HG03108 (cell line): ENCODE measurements around the gene CBX5.
"Not testable (repeated sequence)": the region's sequence is repeated elsewhere in the genome, so short reads cannot be mapped to it uniquely, and the experiment has no call there.

Source experiments
- ATAC-seq: cut with Tn5 transposase; IDR thresholded peaks from one replicate; pipeline ENCODE4 v1.9.1; 2021; ENCODE audit warnings: moderate library complexity; ENCODE audit not compliant: unreplicated experiment

CBX5 gene

DNA sequence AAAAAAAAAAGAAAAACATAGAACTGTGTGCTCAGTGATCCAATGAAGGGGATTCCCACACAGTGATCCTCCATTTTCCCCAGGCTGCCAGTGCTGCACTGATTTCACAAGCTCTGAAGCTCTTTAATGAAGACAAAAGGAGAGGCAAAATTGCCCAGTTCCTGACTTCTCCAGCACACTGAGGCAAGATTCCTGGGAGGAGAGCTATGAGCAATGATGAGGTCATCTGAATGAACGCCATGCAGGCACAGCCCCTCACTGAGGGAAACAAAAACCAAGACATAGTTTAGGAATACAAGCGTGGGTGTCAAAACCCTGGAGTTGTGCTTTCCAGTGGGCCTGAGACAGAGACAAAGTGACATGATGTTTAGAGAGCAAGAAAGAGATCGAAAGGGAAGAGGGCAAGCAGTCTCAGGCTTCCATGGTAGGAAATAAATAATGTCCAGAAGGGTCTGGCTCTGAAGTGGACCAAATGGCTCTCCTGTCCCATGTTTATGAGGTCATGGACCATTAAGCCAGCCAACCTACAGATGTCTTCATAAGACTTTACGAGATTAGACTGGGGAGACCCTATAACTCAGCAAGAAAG lies 50.2 kb downstream of the CBX5 start:
- no peak for ATAC-seq

DNA sequence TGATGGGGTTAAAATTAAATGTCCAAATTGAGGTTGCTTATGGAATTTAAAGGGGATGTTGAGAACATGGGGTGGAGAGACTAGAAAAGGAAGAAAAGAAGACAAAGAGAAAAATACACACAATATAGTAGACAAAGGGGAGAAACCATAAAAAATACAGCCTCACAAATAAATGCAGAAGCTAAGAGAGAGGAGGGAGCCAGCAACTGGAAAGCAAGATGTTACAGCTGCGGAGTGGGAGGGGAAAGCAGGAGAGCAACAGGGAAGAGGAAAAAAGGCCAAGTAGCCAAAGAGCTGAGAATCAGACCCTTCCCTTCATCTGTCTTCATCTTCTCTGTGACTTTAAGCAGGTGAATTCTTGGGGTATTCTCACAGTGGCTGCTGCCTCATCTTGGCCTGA lies 51.5 kb downstream of the CBX5 start:
- ATAC-seq: no peak

DNA sequence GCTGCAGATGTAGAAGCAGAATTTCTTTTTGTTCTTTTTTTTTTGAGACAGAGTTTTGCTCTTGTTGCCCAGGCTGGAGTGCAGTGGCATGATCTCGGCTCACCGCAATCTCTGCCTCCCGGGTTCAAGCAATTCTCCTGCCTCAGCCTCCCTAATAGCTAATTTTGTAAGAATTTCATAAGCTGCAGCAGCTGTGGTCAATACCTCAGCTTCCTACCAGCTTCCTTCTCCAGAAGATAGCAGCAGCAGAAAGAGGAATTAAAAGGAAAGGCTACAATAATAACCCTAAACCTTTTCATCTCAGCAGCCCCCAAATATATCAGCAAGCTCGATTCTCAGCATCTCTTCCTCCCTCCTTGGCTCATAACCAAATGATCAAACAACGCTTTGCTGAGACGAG lies 52.0 kb downstream of the CBX5 start:
- not testable (repeated sequence) for ATAC-seq

GRCh38 chr12:54227376-54227775 lies 52.5 kb downstream of the CBX5 start:
- ATAC-seq: no peak

- ATAC-seq: no peak
These were observed 54.3 kb downstream of the CBX5 start for GRCh38 chr12:54225666-54226065.

- no peak for ATAC-seq
These were observed 57.3 kb downstream of the CBX5 start for GRCh38 chr12:54222609-54223008.

DNA sequence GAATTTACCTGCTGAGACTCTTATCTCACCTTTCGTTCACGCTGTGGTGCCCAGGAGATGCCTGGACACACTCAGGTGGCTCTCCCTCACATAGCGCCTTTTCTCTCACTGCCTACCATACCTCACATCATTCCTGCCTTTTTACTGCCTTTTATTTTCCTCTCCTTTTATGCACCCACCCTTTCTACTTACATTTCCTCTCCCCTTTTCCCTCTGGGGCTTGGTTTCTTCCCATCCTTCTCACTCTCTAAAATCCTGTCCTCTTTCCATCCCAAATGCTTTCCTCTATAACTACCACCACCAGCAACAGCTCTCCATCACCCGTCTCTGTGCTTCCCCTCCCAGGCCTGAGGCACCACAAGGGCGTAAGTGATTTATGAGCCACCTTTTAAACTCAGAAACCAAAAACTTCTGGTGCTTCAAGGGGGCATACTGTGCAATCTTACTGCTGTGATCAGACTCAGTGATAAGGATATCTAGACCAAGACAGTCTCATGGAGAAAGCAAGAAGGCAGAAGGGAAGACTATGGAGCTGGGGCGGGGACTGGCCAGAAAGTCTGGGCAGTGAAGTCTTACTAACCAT lies 58.4 kb downstream of the CBX5 start:
- no peak for ATAC-seq

- no peak for ATAC-seq
These were observed 59.4 kb downstream of the CBX5 start for GRCh38 chr12:54220567-54220966.

DNA sequence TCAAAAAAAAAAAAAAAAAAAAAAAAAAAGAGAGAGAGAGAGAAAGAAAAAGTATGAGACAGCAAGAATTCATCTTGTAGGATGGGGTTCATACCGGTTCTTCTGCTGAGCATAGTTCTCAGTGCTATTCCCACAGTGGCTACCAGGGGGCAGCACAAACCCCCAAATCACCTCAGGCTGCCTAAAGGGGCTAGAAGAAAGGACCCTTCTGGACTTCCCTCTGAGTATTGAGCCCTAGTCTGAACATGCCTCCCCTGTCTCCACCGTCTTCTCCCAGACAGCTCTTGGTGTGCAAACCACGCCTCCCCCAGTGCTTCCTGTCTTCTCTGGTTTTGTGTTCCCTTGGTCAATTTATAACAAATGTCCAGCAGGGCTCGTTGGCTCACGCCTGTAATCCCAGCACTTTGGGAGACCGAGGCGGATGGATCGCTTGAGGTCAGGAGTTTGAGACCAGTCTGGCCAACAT lies 59.8 kb downstream of the CBX5 start:
- ATAC-seq: no peak

GRCh38 chr12:54217774-54218241 lies 62.1 kb downstream of the CBX5 start:
- ATAC-seq: no peak

GRCh38 chr12:54216797-54217661 lies 62.9 kb downstream of the CBX5 start:
- ATAC-seq: no peak

- no peak for ATAC-seq
These were observed 63.7 kb downstream of the CBX5 start for GRCh38 chr12:54215989-54216796.

GRCh38 chr12:54214553-54215406 lies 65.1 kb downstream of the CBX5 start:
- peak; percentile 83 for ATAC-seq

GRCh38 chr12:54213079-54213478 lies 66.8 kb downstream of the CBX5 start:
- no peak for ATAC-seq

DNA sequence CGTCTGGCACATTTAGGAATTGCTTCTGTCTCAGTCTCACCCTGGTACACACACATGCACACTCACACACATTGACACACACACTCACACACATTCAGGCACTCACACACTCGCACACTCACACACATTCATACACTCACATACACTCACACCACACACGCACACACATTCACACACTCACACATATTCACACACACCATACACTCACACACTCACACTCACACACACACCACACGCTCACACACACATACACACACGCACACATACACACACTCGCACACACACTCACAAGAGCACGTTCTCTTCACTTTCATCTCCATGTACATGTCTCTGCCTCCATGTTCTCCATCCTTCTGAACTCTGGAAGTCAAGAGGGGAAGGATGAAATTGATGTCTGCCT lies 68.0 kb downstream of the CBX5 start:
- ATAC-seq: no peak

GRCh38 chr12:54210400-54210790 lies 69.5 kb downstream of the CBX5 start:
- no peak for ATAC-seq

GRCh38 chr12:54208591-54208990 lies 71.3 kb downstream of the CBX5 start:
- no peak for ATAC-seq

DNA sequence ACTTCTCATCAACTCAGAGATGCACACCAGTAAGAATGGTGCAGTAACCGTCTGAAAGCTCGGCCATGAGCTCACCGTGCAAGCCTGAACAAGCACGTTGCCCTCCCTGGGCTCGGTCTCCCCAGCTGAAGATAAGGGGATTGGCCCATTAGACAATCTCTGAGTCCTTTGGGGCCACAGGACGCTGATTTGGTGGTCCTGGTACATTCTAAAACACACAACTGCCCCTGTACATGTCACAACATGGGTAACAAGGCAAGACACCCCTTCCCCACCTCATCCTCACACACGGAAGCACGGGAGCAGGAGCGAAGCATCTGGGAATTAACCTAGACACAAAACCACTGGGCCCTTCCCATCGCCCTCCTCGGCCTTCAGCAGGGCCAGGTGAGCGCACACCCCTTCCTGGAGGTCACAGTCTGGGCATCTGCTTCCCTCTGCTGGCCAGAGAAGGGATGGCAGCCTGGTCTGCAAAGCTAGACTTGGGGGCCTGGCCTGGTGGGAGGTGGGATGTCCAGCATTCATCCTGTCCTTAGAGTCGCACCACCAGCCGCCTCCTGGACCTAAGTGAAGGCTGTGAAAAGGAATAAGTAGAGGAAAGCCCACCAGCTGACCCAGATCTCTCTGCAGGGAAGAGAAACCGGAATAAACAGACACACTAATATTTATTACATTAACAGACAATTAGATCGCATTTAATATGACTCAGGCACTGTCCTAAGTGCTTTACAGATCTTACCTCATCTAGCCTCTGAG lies 72.2 kb downstream of the CBX5 start:
- peak; percentile 59 for ATAC-seq

DNA sequence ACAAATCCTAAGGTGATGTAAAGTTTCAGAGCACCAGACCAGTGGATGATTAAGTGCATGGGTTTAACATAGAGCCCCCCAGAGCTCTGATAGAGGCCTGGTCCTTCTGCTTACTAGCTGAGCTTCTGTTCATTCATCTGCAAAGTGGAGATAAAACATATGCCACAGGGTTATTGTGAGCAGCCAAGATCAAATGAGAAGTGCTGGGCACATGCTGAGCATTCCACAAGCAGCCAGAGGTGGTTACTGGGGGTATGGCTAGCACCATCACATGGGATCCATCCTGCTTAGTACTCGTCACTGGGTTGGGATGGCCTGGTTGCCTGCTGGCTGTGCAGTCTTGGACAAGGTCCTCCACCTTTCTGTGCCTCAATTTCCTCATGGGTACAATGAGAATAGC lies 73.1 kb downstream of the CBX5 start:
- no peak for ATAC-seq
